NCI-H2227 treated with DMSO at 0.1 percent for 48 hours (cell line): ENCODE data around the gene MSI2.
"Not testable (repeated sequence)": the region's sequence is repeated elsewhere in the genome, so short reads cannot be mapped to it uniquely, and the experiment has no call there.

Experiments used
- DNase-seq: peaks from one replicate; lab custom pipeline; 2025; lab: John Stamatoyannopoulos, UW

Gene MSI2

GRCh38 chr17:57255776-57256681 lies at the start of gene MSI2:
Gene MSI2, plus strand, starts transcription at chr17:57256523. Its CDS starts 220 bp downstream, at chr17:57256743.
- peak; percentile 75 for DNase-seq

- no peak for DNase-seq
These were observed 49.4 kb upstream of the MSI2 start for GRCh38 chr17:57206928-57207327.

- DNase-seq: no peak
These were observed 48.9 kb upstream of the MSI2 start for GRCh38 chr17:57207396-57207795.

- no peak for DNase-seq
These were observed 46.1 kb upstream of the MSI2 start for GRCh38 chr17:57210224-57210553.

- no peak for DNase-seq
These were observed 45.3 kb upstream of the MSI2 start for GRCh38 chr17:57210972-57211411.

GRCh38 chr17:57211543-57211942 lies 44.8 kb upstream of the MSI2 start:
- no peak for DNase-seq

GRCh38 chr17:57213180-57213825 lies 43.0 kb upstream of the MSI2 start:
- no peak for DNase-seq

- DNase-seq: no peak
These were observed 41.0 kb upstream of the MSI2 start for GRCh38 chr17:57215317-57215716.

GRCh38 chr17:57221366-57222350 lies 34.7 kb upstream of the MSI2 start:
- no peak for DNase-seq

- DNase-seq: not testable (repeated sequence)
These were observed 33.9 kb upstream of the MSI2 start for GRCh38 chr17:57222422-57222821.

- no peak for DNase-seq
These were observed 31.2 kb upstream of the MSI2 start for GRCh38 chr17:57225127-57225526.

GRCh38 chr17:57226793-57227192 lies 29.5 kb upstream of the MSI2 start:
- no peak for DNase-seq

GRCh38 chr17:57228911-57229310 lies 27.4 kb upstream of the MSI2 start:
- DNase-seq: no peak

GRCh38 chr17:57234061-57234738 lies 22.1 kb upstream of the MSI2 start:
- no peak for DNase-seq

- DNase-seq: no peak
These were observed 21.6 kb upstream of the MSI2 start for GRCh38 chr17:57234739-57235092.

GRCh38 chr17:57235124-57235523 lies 21.2 kb upstream of the MSI2 start:
- DNase-seq: no peak

GRCh38 chr17:57236686-57237299 lies 19.5 kb upstream of the MSI2 start:
- DNase-seq: no peak

GRCh38 chr17:57240648-57241047 lies 15.7 kb upstream of the MSI2 start:
- DNase-seq: no peak

GRCh38 chr17:57242148-57242547 lies 14.2 kb upstream of the MSI2 start:
- peak; percentile 82 for DNase-seq

- DNase-seq: no peak
These were observed 13.1 kb upstream of the MSI2 start for GRCh38 chr17:57243171-57243622.

- no peak for DNase-seq
These were observed 10.5 kb upstream of the MSI2 start for GRCh38 chr17:57245786-57246185.
